GM12874 (cell line): ENCODE data around the gene GSAP.

Source experiments
- TF ChIP-seq, protein P1 (sequence below): IDR thresholded peaks from 2 replicates; pipeline ENCODE4 v1.5.1; 2011; ENCODE audit warnings: low read depth, mild to moderate bottlenecking, control low read depth, low read length, moderate library complexity; ENCODE audit not compliant: insufficient read depth

The GSAP gene

DNA sequence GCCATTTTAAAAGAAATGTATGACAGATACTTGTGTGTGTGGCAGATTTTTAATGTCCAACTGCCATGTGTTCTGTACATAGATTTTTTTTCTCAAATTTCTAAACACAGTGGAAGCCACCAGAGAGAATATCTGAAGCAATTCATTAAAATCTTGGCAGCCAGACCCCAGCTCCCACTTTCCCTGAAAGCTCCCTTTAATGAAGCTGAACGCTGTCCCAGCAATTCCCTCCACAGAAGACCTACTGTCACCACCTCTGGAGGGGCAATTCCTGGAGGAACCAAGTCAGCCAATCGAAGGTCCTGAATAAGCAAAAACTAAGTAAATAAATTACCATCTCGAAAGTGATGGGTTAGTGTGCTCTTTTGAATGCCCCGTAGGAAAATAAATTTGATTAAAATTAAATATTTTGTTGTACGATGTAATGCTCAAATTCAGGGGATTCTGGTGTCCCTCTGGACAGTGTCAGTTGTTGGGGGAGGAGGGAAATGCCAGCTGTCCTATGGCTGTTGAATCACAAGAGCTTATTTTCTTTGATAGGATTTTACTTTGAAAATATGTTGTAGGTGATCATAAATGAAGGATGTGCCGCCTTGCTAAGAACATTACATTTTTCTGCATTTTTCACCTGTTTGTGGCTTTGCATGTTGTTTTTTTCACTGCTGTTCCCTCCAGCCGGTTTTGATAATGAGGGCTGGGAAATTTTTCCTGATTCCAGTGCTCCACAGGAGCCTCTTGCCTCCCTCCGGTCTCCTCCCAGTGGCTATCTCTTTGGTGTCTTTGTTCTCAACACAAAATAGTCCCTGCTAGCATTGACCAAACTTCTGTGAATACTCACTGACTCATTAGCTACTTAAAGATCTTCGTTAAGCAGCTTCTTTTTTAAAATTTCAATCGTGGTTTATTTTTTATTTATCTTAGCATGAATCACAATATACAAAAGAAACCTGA lies 9.2 kb upstream of the GSAP start:
- TF ChIP-seq, protein P1, sequence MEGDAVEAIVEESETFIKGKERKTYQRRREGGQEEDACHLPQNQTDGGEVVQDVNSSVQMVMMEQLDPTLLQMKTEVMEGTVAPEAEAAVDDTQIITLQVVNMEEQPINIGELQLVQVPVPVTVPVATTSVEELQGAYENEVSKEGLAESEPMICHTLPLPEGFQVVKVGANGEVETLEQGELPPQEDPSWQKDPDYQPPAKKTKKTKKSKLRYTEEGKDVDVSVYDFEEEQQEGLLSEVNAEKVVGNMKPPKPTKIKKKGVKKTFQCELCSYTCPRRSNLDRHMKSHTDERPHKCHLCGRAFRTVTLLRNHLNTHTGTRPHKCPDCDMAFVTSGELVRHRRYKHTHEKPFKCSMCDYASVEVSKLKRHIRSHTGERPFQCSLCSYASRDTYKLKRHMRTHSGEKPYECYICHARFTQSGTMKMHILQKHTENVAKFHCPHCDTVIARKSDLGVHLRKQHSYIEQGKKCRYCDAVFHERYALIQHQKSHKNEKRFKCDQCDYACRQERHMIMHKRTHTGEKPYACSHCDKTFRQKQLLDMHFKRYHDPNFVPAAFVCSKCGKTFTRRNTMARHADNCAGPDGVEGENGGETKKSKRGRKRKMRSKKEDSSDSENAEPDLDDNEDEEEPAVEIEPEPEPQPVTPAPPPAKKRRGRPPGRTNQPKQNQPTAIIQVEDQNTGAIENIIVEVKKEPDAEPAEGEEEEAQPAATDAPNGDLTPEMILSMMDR = no peak

DNA sequence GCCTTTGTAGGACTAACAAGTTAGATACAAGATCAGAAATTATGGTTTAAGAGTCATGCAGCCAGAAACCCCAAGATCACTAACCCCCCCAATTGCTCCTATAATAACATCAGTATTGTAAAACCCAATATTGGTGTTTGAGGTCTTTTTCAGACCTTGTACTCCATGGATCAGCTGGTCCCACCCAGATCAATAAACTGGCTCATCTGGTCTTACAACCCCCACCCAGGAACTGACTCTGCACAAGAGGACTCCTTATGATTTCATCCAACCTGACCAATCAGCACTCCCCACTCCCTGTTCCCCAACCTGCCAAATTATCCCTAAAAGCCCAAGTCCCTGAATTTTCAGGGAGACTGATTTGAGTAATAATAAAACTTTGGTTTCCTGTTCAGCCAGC lies 6.4 kb upstream of the GSAP start:
- TF ChIP-seq, protein P1 = no peak

DNA sequence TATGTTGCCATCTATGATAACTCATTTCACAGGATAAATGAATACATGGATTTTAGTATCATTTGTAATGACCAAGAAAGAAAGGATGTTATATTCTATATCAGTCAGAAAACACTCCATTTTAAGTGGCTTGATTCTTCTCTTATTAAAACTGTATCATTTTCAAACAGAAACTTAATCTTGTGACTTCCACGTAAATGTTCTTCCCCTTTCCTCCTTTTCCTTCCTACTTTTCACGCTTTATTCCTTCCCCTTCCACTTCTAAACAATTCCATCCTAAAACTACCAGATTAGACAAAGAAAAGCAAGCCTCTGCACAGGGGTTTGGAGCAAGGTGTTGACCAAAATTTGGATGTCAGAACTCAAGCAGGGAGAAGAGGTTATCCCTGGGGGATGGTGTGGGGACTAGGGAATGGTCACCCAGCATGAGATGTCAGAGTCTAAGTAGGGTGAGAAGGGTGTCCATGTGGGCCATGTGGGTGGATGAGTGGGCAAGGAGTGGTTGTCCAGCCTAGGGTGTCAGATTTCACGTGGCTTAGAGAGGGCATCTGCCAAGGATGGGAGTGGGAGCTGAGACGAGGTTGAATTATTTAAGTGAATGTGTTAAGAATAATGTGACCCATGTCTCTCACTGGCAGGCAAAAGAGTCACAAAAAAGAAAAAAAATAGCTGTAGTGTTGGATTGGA lies 5.0 kb upstream of the GSAP start:
- TF ChIP-seq, protein P1 = no peak

DNA sequence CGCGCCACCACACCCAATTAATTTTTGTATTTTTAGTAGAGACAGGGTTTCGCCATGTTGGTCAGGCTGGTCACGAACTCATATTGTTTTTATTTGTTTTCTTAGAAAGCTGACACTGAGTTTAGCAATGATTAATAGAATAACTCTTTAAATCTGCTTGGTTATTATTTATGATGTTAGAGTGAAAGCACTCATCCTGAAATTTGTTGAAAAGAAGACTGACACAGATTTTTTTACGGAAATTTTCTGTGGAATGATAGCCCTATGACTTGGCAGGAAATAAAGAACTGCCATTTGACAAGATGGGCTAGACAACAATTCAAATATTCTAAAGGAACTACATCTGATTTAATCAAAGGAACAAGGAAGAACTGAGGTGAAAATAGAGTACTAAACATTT lies 4.3 kb upstream of the GSAP start:
- TF ChIP-seq, protein P1 = no peak

DNA sequence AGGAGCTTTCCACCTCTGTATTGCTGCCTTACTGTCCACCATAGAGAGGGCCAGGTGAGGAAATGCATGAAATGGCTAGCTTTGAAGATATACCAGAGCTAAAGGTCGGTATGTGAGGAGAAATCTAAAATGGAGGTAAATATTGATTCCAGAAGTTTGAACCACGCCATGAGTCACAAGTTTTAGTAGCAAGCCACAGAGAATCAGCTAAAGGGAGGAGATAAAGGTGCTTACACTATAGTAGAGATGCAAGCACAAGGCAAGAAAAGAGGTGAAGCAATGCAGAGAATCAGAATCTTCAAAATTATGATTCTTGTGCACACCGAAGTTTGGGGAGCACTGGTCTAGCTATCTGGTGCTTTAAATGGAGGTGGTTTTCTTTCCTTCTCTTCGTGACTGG lies 3.0 kb upstream of the GSAP start:
- TF ChIP-seq, protein P1 = no peak

DNA sequence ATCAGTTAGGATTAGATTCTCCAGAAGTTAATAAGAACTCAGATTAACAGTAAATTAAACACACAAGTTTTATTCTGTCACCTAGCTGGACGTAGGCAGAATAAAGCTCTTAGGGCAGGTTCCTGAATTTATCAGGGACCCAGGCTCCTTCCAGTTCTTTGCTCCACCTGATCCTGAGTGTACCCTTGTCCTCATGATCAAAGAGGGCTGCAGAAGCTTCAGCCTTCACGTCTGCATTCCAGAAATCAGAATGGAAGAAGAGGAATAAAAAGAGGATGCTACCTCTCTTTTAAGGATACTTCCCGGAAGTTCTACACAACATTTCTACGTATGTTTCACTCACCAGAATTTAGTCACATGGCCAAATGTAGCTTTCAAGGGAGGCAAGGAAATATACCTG lies 1.7 kb upstream of the GSAP start:
- TF ChIP-seq, protein P1 = no peak

DNA sequence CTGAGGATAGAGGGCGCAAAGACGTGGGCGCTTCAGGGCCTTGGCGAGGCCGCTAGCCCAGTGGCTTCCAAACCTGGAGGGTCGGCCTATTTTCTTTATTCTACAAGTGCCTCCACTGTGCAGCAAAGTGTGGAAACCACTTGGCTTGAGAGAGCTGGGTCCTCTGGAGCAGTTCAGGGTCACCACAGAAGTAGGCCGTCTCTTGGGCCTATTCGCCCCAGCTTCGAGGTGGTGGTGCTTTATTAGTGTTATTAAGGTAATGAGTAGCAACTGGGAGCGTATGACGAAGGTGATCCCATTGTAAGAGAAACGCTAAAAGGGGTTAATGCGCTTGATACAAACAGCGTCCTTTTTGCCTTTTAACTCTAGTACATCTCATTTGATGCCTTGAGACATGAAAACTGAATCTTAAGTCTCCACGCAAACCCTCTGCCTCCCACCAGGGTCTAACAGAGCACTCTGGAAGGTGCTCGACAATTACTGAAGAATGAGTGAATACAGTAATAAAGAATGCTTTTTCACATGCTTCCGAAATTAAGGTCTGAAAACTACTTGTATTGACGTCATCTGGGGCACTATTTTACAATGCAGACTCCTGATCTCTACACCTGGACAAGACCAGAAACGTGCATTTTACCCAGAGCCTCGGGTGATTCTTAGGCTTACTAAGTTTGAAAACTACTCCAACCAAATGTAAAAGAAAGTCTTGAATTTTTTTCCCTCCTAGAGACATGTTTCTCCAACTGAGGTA lies 647 bp upstream of the GSAP start:
- TF ChIP-seq, protein P1 = no peak
